C4-2B (cell line): ENCODE results near the gene PNPLA6.

Experiments
- CTCF ChIP-seq: fragments of 450-650 bp; conservative IDR thresholded peaks from 2 replicates; pipeline ENCODE4 v1.5.1; 2017; ENCODE audit warnings: mild to moderate bottlenecking
- ZFX ChIP-seq: fragments of 450-650 bp; IDR thresholded peaks from 2 replicates; pipeline ENCODE4 v1.6.1; 2017

GRCh38 chr19:7515110-7515644 lies 20.3 kb upstream of the PNPLA6 start:
- TF ChIP-seq CTCF: no peak
- TF ChIP-seq ZFX: no peak
